HepG2 (cell line): Measurements from ENCODE around the gene MTMR10. TPM values are rescaled to one million over a fixed set of nuclear protein-coding genes. Genes with fewer than 3 reads are reported as not detected.

Experiments used
- ATAC-seq: fragments of 200-7000 bp; cut with Tn5 transposase; 3 replicates; pipeline ENCODE4 v1.9.1; 2020; ENCODE audit warnings: mild to moderate bottlenecking, moderate library complexity
- BruUV-seq: library from RNA; stranded (reverse); fragments of 400-500 nt; replicated peaks from 2 replicates; lab custom pipeline; 2021; lab: Mats Ljungman, UMichigan
- CTCF ChIA-PET: fragments of 300-600 bp; formaldehyde crosslinking; extraction: SDS; loops from one replicate; lab custom pipeline; 2021; ENCODE audit warnings: low total read pairs, inconsistent platforms, low intra/inter-chr PET ratio; lab: Yijun Ruan, JAX
- POLR2A ChIA-PET: fragments of 350-600 bp; sonication (Branson Sonifier 250); formaldehyde crosslinking; loops from one replicate; lab custom pipeline; 2020; ENCODE audit warnings: antibody characterized with exemption, inconsistent platforms; lab: Yijun Ruan, JAX
- DNase-seq: peaks from one replicate; pipeline ENCODE4 v3.0.0-alpha.2; 2015; ENCODE audit warnings: low spot score
- FAIRE-seq: peaks from 3 replicates; lab custom pipeline; 2011; peaks lifted over from hg19 to GRCh38; lab: Jason Lieb, UNC
- H2AFZ ChIP-seq: one replicate; pipeline ENCODE4 v1.6.1; 2011; ENCODE audit warnings: low read length, inconsistent platforms
- H3K27ac ChIP-seq: fragments of 300-600 bp; 3 replicates; pipeline ENCODE4 v1.8.0; 2011; ENCODE audit warnings: mixed run types, mild to moderate bottlenecking, mixed read lengths, low read length, inconsistent platforms; ENCODE audit not compliant: insufficient read depth; ENCODE audit errors: extremely low read length
- H3K27me3 ChIP-seq, 2 experiments: fragments of 200-600 bp in 1 of 2; 2 replicates in 1 of 2; 3 replicates in 1 of 2; pipeline versions ENCODE4 v1.6.0 to v1.8.0; 2011; ENCODE audit warnings: low read length in 2 of 2, mild to moderate bottlenecking in 2 of 2, moderate library complexity in 2 of 2, inconsistent platforms in 1 of 2; ENCODE audit not compliant: insufficient read depth in 2 of 2, control insufficient read depth in 1 of 2
- H3K36me3 ChIP-seq, 2 experiments: fragments of 200-600 bp in 1 of 2; replicated peaks in 1 of 2; 2 replicates in 1 of 2; 3 replicates in 1 of 2; pipeline versions ENCODE4 v1.5.1 to v1.8.0; 2011; ENCODE audit warnings: low read length in 2 of 2, inconsistent platforms in 1 of 2; ENCODE audit not compliant: insufficient read depth in 2 of 2, control insufficient read depth in 1 of 2
- H3K4me1 ChIP-seq: 2 replicates; pipeline ENCODE4 v1.5.1; 2012; ENCODE audit warnings: low read length, inconsistent platforms; ENCODE audit not compliant: insufficient read depth
- H3K4me2 ChIP-seq: 2 replicates; pipeline ENCODE4 v1.6.0; 2011; ENCODE audit warnings: low read depth, low read length, inconsistent platforms
- H3K4me3 ChIP-seq, 3 experiments: fragments of 200-600 bp in 1 of 3; sonication (generic), shearing (Covaris generic) in 1 of 3; replicated peaks in 1 of 3; 2 replicates each; pipeline ENCODE4 v1.5.1; 2011 to 2016; ENCODE audit warnings: low read length in 3 of 3, inconsistent platforms in 2 of 3, low read depth in 2 of 3, mild to moderate bottlenecking in 2 of 3, control low read depth in 1 of 3, mixed read lengths in 1 of 3; ENCODE audit not compliant: insufficient read depth in 1 of 3
- H3K79me2 ChIP-seq: one replicate; pipeline ENCODE4 v1.6.1; 2011; ENCODE audit warnings: low read length, inconsistent platforms; ENCODE audit not compliant: insufficient read depth
- H3K9ac ChIP-seq: 2 replicates; pipeline ENCODE4 v1.6.0; 2011; ENCODE audit warnings: mild to moderate bottlenecking, low read depth, low read length, inconsistent platforms; ENCODE audit not compliant: insufficient read depth
- H3K9me3 ChIP-seq: 2 replicates; pipeline ENCODE4 v1.5.1; 2012; ENCODE audit warnings: mild to moderate bottlenecking, low read length
- H4K20me1 ChIP-seq: 2 replicates; pipeline ENCODE4 v1.6.0; 2011; ENCODE audit warnings: inconsistent platforms, mild to moderate bottlenecking, low read length, moderate library complexity; ENCODE audit not compliant: insufficient read depth
- CERS6 ChIP-seq: sonication (generic); formaldehyde crosslinking; IDR thresholded peaks from 2 replicates; pipeline ENCODE4 v1.5.0; 2020; ENCODE audit warnings: missing genetic modification reagents
- HNRNPL ChIP-seq: fragments of 200-400 bp; formaldehyde crosslinking; IDR thresholded peaks from 2 replicates; pipeline ENCODE4 v1.6.1; 2017; ENCODE audit warnings: mild to moderate bottlenecking, low read depth, low read length
- PLRG1 ChIP-seq: fragments of 450-650 bp; conservative IDR thresholded peaks from 2 replicates; pipeline ENCODE4 v1.6.1; 2016
- POLR2G ChIP-seq: fragments of 200-400 bp; formaldehyde crosslinking; IDR thresholded peaks from 2 replicates; pipeline ENCODE4 v1.6.1; 2018; ENCODE audit warnings: mild to moderate bottlenecking, low read depth, low read length, moderate library complexity
- RBM22 ChIP-seq: fragments of 200-400 bp; formaldehyde crosslinking; optimal IDR thresholded peaks from 2 replicates; pipeline ENCODE3; 2017; ENCODE audit warnings: mild to moderate bottlenecking, low read length, moderate library complexity
- WGBS: methylation state at CpG from one replicate; pipeline ENCODE4 v1.1.6; 2017; ENCODE audit warnings: low lambda C conversion rate; 5-methylcytosine and 5-hydroxymethylcytosine counted together
- in situ Hi-C: cut with HindIII; loops from 2 replicates; pipeline ENCODE4 v1.10.0; 2017; ENCODE audit warnings: low pct_unique_long_range_greater_than_20kb; ENCODE audit not compliant: extremely low pct_ligation_motif_present
- intact Hi-C: fragments of 100-400 bp; cut with micrococcal nuclease; formaldehyde crosslinking; loops from one replicate; pipeline ENCODE4 v1.10.0; 2022; ENCODE audit not compliant: unreplicated experiment
- polyA plus RNA-seq, 8 experiments: library from polyadenylated mRNA; depleted of rRNA in 3 of 8; stranded (reverse) in 7 of 8; unstranded in 1 of 8; fragments of >200 nt; fragmentation: Illumina TruSeq in 4 of 8; extraction: Trizol in 4 of 8; gene quantifications; 2 replicates each; pipeline versions ENCODE4 v1.2.1 to v1.2.3, GENCODE V29; 2011 to 2016; ENCODE audit warnings: low read depth in 4 of 8, missing spikeins in 1 of 8, mixed read lengths in 1 of 8; ENCODE audit not compliant: insufficient read depth in 1 of 8
- total RNA-seq, 5 experiments: library from RNA; depleted of rRNA; stranded (reverse); fragments of >200 nt; fragmentation: Illumina TruSeq; extraction: Trizol; gene quantifications; 2 replicates each; pipeline ENCODE4 v1.2.3, GENCODE V29; 2016; ENCODE audit warnings: low read depth in 1 of 5

The MTMR10 gene
- total and polyA plus RNA-seq, 2 of the 13 experiments (the other 11 are each of a cell fraction or from before 2014, with no cell fraction given): 10.2 to 17.4 TPM

- in situ Hi-C loops (no loop called here), intact Hi-C loops (no loop called here)
- Histone ChIP-seq H2AFZ (no peak overlapping the region), H3K9me3 (no peaks in the 10 kb centered on the region), H3K9ac (no peak overlapping the region), H3K27me3 (no peaks in the 10 kb centered on the region), H3K79me2 (no peaks in the 10 kb centered on the region), H3K4me2 (no peak overlapping the region), H4K20me1 (no peaks in the 10 kb centered on the region), H3K27ac (no peak overlapping the region), H3K36me3 (peaks cover 25 to 85% of the 10 kb centered on the region in 2 experiments), H3K4me3 (no peak overlapping the region), H3K4me1 (no peaks in the 10 kb centered on the region)
- POLR2A ChIA-PET: no interaction called here
- BruUV-seq: no TSS peak
- WGBS: 96% methylated on average over 8 of the region's 8 CpGs
- ATAC-seq: no peak
- no peak for DNase-seq
- FAIRE-seq: no peak
- TF ChIP-seq PLRG1: no peak
- TF ChIP-seq POLR2G: 0 out of 2 replicates have a peak, but pooled peaks have one; percentile 26
- TF ChIP-seq CERS6 (CRISPR knock-in tag): no peak
- CTCF ChIA-PET: no interaction called here
Observed at GRCh38 chr15:30943654-30944335, 47.6 kb downstream of the MTMR10 start.

- CTCF ChIA-PET: no interaction called here
- in situ Hi-C loops: no loop called here
- Histone ChIP-seq H3K79me2 (no peaks in the 10 kb centered on the region), H3K4me1 (no peaks in the 10 kb centered on the region)
- no peak for TF ChIP-seq HNRNPL
- TF ChIP-seq RBM22: peak; percentile 82
- TF ChIP-seq, all 625 proteins: peak for 1
- H3K27me3 ChIP-seq: no peaks in the 10 kb centered on the region
- H3K4me3 ChIP-seq: no peak overlapping the region
- H4K20me1 ChIP-seq: no peaks in the 10 kb centered on the region
- ATAC-seq (no peak; the same call in 2 of the 3 replicates), DNase-seq (no peak), FAIRE-seq (no peak)
- no peak overlapping the region for H3K27ac ChIP-seq
- intact Hi-C loops: no loop called here
- 96% methylated on average over 11 of the region's 15 CpGs for WGBS
- H3K4me2 ChIP-seq: no peak overlapping the region
- H2AFZ ChIP-seq: no peak overlapping the region
- H3K36me3 ChIP-seq: peaks cover 24 to 80% of the 10 kb centered on the region in 2 experiments
- no TSS peak for BruUV-seq
- H3K9ac ChIP-seq: no peak overlapping the region
- H3K9me3 ChIP-seq: no peaks in the 10 kb centered on the region
- POLR2A ChIA-PET: interaction anchor here (1.1 kb wide), 1 partner anchor 188 kb away, joined by 3 read pairs; no protein-coding TSS in a partner anchor
Observed at GRCh38 chr15:30941520-30941919, 49.9 kb downstream of the MTMR10 start.
